ENCODE measurements around the gene NTN1.

- TF ChIP-seq CTCF (IDR thresholded peaks at IDR 0.05; ENCODE audit: insufficient read depth, low read length, poor library complexity, severe bottlenecking), result no peak
- no peak for TF ChIP-seq EZH2phosphoT487 (conservative IDR thresholded peaks at IDR 0.05; ENCODE audit: low read length)
Measured at GRCh38 chr17:8975091-8975725, 46.1 kb upstream of the NTN1 start.

All from SU-DHL-6 (cell line).